HepG2 (cell line): ENCODE data around the gene RIOK3.

ENCODE experiments used
- HNF4G ChIP-seq, 2 experiments: sonication (generic) in 1 of 2; formaldehyde crosslinking in 1 of 2; IDR thresholded peaks; 2 replicates each; pipeline versions ENCODE4 v1.4.0 to v1.6.1; 2011 to 2020; ENCODE audit warnings: borderline replicate concordance in 2 of 2, low read depth in 2 of 2, mild to moderate bottlenecking in 2 of 2, low read length in 1 of 2, missing genetic modification reagents in 1 of 2, moderate library complexity in 1 of 2
- KDM5A ChIP-seq: fragments of 200-600 bp; sonication (generic); IDR thresholded peaks from 2 replicates; pipeline ENCODE4 v1.7.0; 2018; ENCODE audit warnings: antibody characterized with exemption, mild to moderate bottlenecking, low read length, borderline replicate concordance
- MEF2D ChIP-seq: sonication (generic); formaldehyde crosslinking; IDR thresholded peaks from 2 replicates; pipeline ENCODE4 v1.5.1; 2020; ENCODE audit warnings: mild to moderate bottlenecking, missing genetic modification reagents
- NR2F2 ChIP-seq: IDR thresholded peaks from 2 replicates; pipeline ENCODE4 v1.6.1; 2012; ENCODE audit warnings: low read depth, inconsistent platforms, borderline replicate concordance
- POLR2A ChIP-seq, 2 experiments: IDR thresholded peaks; 2 replicates each; pipeline ENCODE4 v1.6.1; 2011; ENCODE audit warnings: low read depth in 2 of 2, low read length in 2 of 2, mild to moderate bottlenecking in 1 of 2, moderate library complexity in 1 of 2; ENCODE audit not compliant: insufficient read depth in 1 of 2
- WIZ ChIP-seq: sonication (generic); formaldehyde crosslinking; IDR thresholded peaks from 2 replicates; pipeline ENCODE4 v1.5.1; 2020; ENCODE audit warnings: mild to moderate bottlenecking, missing genetic modification reagents
- ZFP1 ChIP-seq: IDR thresholded peaks from 2 replicates; pipeline ENCODE4 v1.6.1; 2016
- ZFP36L1 ChIP-seq: sonication (generic); formaldehyde crosslinking; IDR thresholded peaks from 2 replicates; pipeline ENCODE4 v1.8.0; 2022; ENCODE audit warnings: mild to moderate bottlenecking, missing genetic modification reagents, moderate library complexity
- TF ChIP-seq, protein P1 (sequence below): sonication (generic); formaldehyde crosslinking; IDR thresholded peaks from 2 replicates; pipeline ENCODE4 v1.4.0; 2020; ENCODE audit warnings: missing genetic modification reagents, mild to moderate bottlenecking, borderline replicate concordance
- TF ChIP-seq, protein P2 (sequence below): sonication (generic); formaldehyde crosslinking; IDR thresholded peaks from 2 replicates; pipeline ENCODE4 v1.5.1; 2020; ENCODE audit warnings: mild to moderate bottlenecking, missing genetic modification reagents
- TF ChIP-seq, protein P3 (sequence below): sonication (generic); formaldehyde crosslinking; IDR thresholded peaks from 2 replicates; pipeline ENCODE4 v1.5.0; 2020; ENCODE audit warnings: mild to moderate bottlenecking, missing genetic modification reagents, moderate library complexity
- TF ChIP-seq, protein P4 (sequence below), 2 experiments: sonication (generic) in 1 of 2; formaldehyde crosslinking in 1 of 2; IDR thresholded peaks; 2 replicates each; pipeline versions ENCODE4 v1.5.1 to v1.6.1; 2011 to 2020; ENCODE audit warnings: borderline replicate concordance in 1 of 2, low read depth in 1 of 2, low read length in 1 of 2, mild to moderate bottlenecking in 1 of 2, missing genetic modification reagents in 1 of 2, moderate library complexity in 1 of 2
- TF ChIP-seq, protein P5 (sequence below): sonication (generic); formaldehyde crosslinking; conservative IDR thresholded peaks from 2 replicates; pipeline ENCODE4 v1.4.0; 2020; ENCODE audit warnings: missing genetic modification reagents

DNA sequence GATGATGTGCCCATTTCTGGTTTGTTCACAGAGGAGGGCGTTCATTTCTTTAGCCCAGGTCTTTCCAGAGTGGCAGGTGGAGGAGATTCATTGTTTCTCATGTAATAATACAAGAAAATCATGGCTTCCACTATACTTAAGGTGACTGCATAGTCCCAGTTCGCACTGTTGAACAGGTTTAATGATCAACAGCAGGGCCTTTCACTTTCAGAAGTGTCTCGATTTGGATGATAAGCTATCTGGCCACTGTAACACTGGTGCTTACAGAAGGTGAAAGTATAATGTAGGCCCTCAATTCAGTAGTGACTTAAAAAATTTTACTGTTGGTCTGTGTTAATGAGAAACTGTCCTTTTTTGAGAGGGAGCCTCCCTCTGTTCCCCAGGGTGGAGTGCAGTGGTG, 51.6 kb downstream of the RIOK3 start:
- TF ChIP-seq POLR2A (IDR thresholded peaks at IDR 0.05; ENCODE audit: insufficient read depth in 1 of 2, low read depth in 2 of 2, low read length in 2 of 2) (no peak), WIZ (CRISPR knock-in tag) (no peak), ZFP1 (no peak), MEF2D (CRISPR knock-in tag) (no peak), KDM5A (no peak), NR2F2 (no peak), HNF4G (IDR thresholded peaks at IDR 0.05; ENCODE audit: borderline replicate concordance, low read depth, low read length) (no peak), HNF4G (CRISPR knock-in tag; IDR thresholded peaks at IDR 0.05; ENCODE audit: borderline replicate concordance, low read depth) (no peak), ZFP36L1 (no peak)
- TF ChIP-seq, protein P1, sequence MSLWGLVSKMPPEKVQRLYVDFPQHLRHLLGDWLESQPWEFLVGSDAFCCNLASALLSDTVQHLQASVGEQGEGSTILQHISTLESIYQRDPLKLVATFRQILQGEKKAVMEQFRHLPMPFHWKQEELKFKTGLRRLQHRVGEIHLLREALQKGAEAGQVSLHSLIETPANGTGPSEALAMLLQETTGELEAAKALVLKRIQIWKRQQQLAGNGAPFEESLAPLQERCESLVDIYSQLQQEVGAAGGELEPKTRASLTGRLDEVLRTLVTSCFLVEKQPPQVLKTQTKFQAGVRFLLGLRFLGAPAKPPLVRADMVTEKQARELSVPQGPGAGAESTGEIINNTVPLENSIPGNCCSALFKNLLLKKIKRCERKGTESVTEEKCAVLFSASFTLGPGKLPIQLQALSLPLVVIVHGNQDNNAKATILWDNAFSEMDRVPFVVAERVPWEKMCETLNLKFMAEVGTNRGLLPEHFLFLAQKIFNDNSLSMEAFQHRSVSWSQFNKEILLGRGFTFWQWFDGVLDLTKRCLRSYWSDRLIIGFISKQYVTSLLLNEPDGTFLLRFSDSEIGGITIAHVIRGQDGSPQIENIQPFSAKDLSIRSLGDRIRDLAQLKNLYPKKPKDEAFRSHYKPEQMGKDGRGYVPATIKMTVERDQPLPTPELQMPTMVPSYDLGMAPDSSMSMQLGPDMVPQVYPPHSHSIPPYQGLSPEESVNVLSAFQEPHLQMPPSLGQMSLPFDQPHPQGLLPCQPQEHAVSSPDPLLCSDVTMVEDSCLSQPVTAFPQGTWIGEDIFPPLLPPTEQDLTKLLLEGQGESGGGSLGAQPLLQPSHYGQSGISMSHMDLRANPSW (CRISPR knock-in tag): no peak
- TF ChIP-seq, protein P2, sequence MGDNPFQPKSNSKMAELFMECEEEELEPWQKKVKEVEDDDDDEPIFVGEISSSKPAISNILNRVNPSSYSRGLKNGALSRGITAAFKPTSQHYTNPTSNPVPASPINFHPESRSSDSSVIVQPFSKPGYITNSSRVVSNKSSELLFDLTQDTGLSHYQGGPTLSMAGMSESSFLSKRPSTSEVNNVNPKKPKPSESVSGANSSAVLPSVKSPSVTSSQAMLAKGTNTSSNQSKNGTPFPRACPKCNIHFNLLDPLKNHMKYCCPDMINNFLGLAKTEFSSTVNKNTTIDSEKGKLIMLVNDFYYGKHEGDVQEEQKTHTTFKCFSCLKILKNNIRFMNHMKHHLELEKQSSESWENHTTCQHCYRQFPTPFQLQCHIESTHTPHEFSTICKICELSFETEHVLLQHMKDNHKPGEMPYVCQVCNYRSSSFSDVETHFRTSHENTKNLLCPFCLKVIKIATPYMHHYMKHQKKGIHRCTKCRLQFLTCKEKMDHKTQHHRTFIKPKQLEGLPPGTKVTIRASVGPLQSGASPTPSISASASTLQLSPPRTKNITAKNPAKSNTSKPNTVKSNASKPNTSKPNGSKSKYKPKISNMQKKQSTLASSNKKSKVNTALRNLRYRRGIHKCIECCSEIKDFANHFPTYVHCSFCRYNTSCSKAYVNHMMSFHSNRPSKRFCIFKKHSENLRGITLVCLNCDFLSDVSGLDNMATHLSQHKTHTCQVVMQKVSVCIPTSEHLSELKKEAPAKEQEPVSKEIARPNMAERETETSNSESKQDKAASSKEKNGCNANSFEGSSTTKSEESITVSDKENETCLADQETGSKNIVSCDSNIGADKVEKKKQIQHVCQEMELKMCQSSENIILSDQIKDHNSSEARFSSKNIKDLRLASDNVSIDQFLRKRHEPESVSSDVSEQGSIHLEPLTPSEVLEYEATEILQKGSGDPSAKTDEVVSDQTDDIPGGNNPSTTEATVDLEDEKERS (CRISPR knock-in tag): no peak
- TF ChIP-seq, protein P3, sequence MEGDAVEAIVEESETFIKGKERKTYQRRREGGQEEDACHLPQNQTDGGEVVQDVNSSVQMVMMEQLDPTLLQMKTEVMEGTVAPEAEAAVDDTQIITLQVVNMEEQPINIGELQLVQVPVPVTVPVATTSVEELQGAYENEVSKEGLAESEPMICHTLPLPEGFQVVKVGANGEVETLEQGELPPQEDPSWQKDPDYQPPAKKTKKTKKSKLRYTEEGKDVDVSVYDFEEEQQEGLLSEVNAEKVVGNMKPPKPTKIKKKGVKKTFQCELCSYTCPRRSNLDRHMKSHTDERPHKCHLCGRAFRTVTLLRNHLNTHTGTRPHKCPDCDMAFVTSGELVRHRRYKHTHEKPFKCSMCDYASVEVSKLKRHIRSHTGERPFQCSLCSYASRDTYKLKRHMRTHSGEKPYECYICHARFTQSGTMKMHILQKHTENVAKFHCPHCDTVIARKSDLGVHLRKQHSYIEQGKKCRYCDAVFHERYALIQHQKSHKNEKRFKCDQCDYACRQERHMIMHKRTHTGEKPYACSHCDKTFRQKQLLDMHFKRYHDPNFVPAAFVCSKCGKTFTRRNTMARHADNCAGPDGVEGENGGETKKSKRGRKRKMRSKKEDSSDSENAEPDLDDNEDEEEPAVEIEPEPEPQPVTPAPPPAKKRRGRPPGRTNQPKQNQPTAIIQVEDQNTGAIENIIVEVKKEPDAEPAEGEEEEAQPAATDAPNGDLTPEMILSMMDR: no peak
- TF ChIP-seq, protein P4, sequence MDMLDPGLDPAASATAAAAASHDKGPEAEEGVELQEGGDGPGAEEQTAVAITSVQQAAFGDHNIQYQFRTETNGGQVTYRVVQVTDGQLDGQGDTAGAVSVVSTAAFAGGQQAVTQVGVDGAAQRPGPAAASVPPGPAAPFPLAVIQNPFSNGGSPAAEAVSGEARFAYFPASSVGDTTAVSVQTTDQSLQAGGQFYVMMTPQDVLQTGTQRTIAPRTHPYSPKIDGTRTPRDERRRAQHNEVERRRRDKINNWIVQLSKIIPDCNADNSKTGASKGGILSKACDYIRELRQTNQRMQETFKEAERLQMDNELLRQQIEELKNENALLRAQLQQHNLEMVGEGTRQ (IDR thresholded peaks at IDR 0.05; ENCODE audit: low read depth, low read length): no peak
- TF ChIP-seq, protein P4 (CRISPR knock-in tag; IDR thresholded peaks at IDR 0.05; ENCODE audit: borderline replicate concordance): no peak
- TF ChIP-seq, protein P5, sequence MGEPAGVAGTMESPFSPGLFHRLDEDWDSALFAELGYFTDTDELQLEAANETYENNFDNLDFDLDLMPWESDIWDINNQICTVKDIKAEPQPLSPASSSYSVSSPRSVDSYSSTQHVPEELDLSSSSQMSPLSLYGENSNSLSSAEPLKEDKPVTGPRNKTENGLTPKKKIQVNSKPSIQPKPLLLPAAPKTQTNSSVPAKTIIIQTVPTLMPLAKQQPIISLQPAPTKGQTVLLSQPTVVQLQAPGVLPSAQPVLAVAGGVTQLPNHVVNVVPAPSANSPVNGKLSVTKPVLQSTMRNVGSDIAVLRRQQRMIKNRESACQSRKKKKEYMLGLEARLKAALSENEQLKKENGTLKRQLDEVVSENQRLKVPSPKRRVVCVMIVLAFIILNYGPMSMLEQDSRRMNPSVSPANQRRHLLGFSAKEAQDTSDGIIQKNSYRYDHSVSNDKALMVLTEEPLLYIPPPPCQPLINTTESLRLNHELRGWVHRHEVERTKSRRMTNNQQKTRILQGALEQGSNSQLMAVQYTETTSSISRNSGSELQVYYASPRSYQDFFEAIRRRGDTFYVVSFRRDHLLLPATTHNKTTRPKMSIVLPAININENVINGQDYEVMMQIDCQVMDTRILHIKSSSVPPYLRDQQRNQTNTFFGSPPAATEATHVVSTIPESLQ: no peak
